Caki2 (cell line): ENCODE measurements around the gene SORCS2. TPM values are rescaled to one million over a fixed set of nuclear protein-coding genes. Genes with fewer than 3 reads are reported as not detected.

Experiments
- DNase-seq: peaks from one replicate; pipeline ENCODE4 v3.0.0-alpha.2; 2015; ENCODE audit warnings: low read depth
- in situ Hi-C: cut with HindIII; loops from 2 replicates; pipeline ENCODE4 v1.10.0; 2016; ENCODE audit warnings: low sequenced_read_pairs, low pct_unique_long_range_greater_than_20kb, mixed read lengths
- total RNA-seq: library from RNA; depleted of rRNA; stranded (reverse); fragments of >200 nt; shearing (Covaris generic); gene quantifications from 2 replicates; pipeline ENCODE4 v1.2.3, GENCODE V29; 2014; ENCODE audit warnings: low replicate concordance

The SORCS2 gene
- total RNA-seq, 1 experiment from 2014 or later, result 1.4 TPM

DNA sequence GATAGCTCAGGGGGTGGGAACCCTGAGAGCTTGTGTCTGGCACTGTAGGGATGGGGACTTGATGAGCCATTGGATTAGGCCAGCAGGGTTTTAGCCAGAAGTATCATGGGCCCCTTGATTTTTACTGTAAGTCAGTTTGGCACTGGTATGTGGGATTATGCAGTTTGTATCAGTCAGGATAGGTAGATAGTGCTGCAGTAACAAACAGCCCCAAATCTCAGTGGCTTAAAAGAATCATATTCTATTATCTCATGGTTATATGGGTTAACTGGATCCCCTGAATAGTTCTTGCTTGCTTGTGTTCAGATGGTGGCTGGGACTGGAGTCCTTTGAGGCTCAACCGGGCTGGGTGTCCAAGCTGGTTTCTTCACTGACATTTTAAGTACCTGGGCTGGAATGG lies 56.5 kb downstream of the SORCS2 start:
- DNase-seq, result no peak
- in situ Hi-C loops, result no loop called here

DNA sequence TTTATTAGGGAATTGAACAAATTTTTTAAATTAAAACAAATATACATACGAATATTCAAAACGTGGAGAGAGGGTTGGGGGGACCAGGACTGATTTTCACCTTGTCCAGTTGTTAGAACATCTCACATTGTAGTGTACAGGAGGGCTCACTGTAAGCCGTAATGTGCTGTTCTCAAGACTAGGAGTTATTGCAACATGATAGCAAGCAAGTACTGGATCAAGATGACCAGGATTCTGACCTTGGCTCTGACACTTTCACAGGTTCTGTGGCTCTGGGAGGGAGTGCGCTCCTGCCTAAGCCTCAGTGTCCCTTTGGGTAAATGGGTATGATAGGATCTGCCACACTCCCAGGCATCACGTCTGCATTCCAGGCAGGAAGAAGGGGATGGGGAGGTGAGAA lies 59.0 kb downstream of the SORCS2 start:
- in situ Hi-C loops, result no loop called here
- DNase-seq, result no peak

DNA sequence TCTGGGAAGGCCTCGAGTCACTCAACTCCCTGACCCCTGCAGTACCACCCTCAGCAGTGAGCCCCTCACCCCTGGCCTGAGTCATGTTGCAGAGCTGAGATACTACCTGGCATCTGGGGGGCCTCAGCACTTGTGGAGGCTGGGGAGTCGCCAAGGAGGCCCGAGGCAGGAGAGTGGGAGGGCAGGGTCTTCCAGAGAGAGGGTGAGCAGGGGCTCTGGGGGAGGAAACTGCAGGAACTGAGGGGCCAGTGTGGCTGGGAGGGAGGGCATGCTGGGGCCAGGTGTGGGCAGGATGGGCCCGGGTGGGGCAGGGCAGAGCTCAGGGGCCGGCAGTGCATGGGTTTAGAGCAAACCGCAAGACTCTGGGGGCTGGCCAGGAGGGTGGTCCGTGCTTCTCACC lies 59.7 kb downstream of the SORCS2 start:
- in situ Hi-C loops, result no loop called here

DNA sequence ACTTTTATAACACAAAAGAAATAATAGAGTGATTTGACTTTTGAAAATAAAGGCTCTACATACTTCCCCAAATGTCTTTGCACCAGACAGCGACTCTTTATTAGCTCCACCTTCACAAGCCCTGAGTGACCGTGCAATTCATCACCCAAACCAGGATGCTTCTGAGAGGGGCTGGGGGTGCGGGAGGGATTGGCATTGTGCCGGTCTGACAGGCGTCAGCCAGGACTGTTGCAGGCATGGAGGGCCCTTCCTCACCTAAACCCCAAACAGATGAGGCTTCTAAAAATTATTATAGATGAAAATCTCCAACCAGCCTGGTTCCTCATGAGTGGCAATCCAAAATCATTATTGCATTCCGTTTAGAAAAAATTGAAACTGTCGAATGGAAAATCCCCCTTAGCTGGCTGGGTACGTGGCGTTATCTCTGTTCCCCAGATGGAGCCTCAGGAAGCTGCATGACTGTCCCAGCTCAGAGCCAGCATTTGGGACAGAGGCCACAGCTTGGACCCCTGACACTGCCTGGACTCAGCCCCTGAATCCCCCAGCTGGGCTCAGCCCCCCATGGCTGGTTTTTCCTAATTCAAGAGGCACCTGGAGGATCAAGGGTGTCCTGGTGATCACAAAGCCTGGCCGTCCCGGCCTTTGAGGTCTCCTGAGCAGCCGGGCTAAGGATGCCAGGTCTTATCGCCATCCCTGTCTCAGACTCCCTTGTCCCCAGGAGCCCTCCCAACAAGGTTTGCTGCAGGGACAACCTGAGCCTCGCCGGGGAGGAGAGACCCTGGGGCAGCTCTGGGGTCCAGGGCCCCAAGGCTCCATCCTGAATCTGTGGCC lies 60.4 kb downstream of the SORCS2 start:
- DNase-seq, result no peak
- in situ Hi-C loops, result no loop called here

More for the DNA sequence above, 59.7 kb downstream of the SORCS2 start:
- DNase-seq, result no peak

DNA sequence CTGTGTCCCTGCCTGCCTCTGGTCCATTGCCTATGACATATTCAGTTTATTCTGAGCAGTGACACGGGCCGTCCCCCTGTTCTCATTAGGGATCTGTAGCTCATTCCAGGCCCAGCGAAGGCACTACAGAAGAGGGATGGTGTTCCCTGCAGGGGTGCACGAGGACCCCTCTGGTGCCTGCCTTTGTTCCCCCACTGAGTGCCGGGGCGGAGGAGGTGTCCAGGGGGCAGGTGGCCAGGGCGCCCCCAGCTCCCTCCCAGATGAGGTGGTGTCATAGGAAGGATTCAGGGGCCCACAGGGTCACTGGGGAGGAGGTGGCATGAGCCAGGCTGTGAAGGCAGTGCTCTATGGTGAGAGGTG lies 61.0 kb downstream of the SORCS2 start:
- no peak for DNase-seq
- in situ Hi-C loops, result no loop called here

DNA sequence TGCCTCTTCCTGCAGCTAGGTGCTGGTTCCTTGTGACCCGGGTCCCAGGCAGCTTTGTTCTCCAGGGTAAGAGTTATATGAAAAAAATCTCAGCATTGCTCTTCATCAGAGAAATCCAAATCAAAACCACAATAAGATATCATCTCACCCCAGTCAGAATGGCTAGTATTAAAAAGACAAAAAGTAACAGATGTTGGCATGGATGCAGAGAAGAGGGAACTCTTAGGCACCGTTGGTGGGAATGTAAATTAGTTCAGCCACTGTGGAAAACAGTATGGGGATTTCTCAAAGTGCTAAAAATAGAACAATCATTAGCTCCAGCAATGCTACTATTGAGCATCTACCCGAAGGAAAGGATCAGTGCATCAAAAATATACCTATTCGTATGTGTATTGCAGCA lies 61.5 kb downstream of the SORCS2 start:
- in situ Hi-C loops, result no loop called here
- DNase-seq, result no peak

DNA sequence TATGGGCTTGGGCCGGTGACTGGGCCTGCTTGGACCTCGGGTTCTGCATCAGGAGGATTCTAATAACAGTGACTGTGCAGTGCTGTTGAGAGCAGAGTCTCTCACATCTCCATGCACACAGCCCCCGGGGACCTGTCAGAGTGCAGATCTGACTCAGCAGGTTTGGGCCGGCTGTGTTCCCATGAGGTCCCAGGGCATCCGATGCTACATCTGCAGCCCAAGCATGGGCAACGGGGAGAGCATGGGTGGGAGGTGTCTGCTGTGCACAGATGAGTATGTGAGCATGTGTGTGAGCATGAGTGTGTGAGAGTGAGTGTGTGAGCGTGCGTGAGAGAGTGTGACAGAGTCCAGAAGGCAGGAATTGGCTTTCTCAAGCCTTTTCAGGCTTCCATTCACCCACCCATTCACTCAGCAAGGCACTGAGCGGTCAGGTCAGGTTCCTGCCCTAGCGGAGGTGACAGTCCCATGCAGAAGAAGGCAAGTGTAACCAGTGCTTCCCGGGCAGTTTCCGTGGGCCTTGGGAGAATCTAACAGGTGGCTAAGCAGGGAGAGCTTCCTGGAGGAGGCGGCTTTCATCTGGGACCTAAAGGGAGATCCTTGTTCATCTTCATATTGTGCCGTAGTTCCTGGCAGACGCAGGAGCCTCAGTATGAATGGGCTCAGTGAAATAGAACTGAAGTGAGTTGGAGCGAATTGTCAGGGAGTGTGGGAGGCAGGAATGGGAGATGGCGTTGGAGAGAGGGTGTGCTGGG lies 62.6 kb downstream of the SORCS2 start:
- in situ Hi-C loops, result no loop called here
- DNase-seq, result no peak

DNA sequence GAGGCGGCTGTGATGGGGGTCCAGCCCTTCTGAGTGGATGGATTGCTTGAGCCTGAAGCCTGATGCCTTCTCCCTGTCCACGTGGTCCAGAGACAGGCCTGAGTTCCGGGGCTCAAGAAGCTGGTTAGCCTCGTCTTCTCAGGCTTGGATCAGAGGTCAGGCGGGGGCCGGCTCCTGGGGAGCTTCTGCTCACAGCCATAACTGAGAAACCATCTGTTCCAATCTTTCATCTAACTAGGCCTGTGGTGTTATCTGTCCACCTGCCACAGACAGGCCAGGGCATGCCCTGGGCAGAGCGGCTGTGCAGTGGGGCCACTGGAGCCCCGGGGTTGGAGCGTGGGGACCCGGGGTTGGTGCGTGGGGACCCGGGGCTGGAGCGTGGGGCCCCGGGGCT lies 63.1 kb downstream of the SORCS2 start:
- in situ Hi-C loops, result no loop called here

DNA sequence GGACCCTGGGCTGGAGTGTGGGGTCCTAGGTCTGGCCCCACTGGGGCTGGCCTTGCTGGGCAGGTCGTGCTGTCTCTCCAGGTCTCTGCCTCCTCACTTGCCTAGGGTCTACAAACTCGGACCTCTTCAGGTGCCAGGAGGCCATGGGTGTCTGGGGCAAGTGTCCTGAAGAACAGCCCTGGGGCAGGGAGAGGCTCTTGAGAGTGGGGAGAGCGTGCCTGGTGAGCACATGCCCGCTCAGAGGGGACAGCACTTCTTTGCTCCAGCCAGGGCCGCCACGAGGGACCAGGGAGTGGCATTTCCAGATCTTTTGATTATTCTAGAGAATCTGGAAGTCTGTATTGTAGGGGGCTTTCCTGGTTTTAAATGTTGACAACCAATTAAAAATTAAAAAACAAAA lies 63.7 kb downstream of the SORCS2 start:
- in situ Hi-C loops, result no loop called here

More for the DNA sequence above, 63.1 kb downstream of the SORCS2 start:
- DNase-seq, result no peak

DNA sequence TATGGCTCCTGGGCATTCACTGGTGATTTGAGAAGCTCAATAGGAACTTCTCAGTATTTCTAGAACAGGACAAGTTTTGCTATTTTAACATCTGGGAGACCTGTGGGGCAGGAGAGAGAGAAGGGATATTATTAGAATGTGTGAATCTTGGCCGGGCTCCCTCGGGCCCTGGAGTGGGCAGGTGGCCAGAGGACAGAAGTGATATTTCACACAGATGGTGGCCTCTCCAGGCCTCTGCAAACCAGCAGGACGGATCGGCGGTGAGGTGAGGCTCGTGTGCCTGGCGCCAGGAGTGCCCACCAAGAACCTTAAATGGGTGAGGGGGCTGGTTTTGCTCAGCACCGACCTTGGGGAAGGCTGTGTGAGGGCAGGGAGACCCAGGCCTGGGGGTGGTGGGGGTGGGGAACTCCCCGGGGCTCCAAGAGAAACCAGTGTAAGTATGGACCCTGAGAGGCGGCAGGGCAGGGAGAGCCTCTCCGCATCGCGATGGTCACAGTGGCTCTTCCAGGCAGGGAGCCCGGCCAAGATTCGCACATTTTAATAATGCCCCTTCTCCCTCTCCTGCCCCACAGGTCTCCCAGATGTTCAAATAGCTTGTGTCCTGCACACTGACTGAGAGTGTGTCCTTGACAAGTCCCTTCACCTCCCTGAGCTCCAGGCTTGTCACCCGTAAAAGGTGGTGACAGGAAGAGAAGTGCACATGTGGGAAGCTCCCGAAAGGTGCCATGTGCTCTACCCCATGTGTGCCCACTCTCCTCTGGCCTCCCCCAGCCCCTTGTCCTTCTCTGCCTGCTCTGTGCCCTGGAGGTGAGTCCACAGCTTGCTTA lies 64.9 kb downstream of the SORCS2 start:
- in situ Hi-C loops, result no loop called here
- DNase-seq, result no peak

More for the DNA sequence above, 63.7 kb downstream of the SORCS2 start:
- no peak for DNase-seq

DNA sequence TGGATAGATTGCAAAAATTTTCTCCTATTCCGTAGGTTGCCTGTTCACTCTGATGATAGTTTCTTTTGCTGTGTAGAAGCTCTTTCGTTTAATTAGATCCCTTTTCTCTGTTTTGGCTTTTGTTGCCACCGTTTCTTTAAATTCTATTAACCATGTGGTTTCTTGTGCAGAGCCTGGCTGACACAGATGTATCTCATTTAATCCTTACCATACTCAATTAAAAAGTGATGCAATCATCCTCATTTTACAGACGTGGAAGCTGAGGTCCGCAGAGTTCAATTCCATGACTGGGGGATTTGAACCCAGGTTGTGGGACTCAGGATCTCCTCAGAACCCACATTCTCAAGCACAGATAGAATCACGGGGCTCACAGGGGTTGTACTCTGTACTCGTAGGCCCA lies 66.7 kb downstream of the SORCS2 start:
- no peak for DNase-seq
- in situ Hi-C loops, result no loop called here

DNA sequence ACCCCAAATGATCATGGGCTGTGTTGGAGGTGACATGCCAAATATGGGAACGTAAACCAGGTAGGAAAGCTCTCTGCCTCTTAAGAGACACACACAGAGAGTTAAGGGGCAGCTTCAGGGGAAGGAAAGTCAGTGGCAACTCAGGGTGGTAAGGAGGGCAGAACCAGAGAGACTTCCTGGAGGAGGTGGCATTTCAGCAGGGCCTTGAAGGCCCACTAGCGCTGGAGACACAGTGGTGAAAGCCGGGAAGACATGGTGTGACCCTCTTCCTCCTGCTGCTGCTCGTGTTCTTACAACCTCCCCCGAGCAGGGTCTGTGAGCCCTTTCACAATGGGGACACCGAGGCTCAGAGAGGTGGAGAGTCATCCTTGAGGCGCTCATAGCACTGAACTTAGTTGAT lies 68.2 kb downstream of the SORCS2 start:
- DNase-seq, result no peak
- in situ Hi-C loops, result no loop called here

DNA sequence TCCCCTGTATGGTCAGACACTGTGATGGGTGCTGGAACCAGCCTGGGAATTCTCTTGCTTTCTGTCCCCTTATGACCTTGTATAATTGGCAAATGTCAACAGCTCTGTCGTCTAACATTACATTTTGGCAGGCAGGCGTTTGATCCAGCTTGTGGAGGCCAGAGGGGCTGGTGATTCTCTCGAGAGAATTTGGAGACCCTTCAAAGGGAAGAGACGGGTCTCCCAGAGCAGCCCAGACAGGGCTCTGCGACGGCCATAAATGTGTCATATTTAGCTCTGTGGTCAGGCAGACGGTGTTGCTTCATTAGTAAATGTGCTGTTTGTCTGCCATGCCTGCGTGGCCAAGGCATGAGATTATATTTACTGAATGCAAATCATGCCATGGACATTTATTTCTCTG lies 68.7 kb downstream of the SORCS2 start:
- in situ Hi-C loops, result no loop called here
- DNase-seq, result no peak

DNA sequence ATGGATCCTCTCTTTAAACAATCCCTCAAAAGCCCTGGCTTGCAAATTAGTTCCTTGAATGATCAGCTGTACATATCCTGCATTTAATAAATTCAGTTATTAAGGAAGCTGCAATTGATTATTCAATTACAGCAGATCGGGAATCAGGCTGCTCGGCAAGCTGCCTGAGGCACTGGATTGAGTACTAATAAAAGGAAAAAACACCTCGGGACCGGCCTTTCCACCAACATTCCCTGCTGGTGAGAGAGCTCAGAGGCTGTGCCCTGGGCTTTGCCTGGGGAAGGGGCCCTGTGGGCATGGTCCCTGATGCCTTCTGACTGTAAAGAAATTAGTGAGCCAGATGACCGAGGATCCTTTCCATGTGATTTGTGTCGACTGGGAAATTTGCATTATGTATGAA lies 69.2 kb downstream of the SORCS2 start:
- in situ Hi-C loops, result no loop called here
- no peak for DNase-seq

DNA sequence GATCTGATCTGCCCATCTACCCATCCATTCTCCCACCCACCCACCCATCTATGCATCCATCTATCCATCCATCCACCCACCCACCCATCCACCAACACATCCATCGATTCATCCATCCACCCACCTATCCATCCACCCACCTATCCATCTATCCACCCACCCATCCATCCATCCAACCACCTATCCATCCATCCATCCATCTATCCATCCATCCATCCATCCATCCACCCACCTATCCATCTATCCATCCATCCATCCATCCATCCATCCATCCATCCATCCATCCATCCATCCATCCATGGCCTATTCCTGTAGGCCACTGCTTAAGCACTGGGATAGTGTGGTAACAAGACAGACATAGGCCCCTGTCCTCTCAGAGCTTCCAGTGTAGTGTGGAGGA lies 69.8 kb downstream of the SORCS2 start:
- DNase-seq, result no peak
- in situ Hi-C loops, result no loop called here

DNA sequence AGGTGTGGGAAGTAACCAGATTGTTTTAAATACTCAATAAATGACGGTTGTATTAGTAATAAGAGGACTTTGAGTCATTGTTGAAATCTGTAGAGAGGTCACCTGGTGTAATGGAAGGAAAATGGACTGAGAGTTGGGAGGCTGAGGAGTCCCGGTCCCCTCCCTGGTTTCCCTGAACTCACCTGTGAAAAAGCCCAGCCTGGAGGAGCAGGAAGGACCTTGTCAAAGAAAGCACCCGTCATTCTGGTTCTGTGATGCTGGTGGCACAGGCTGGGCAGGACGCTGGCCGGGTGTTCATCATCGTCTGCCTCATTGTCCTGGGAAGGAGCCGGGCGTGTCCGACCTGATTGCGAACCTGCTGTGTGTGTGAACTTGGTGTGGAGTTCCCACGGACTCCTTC lies 70.8 kb downstream of the SORCS2 start:
- DNase-seq, result no peak
- in situ Hi-C loops, result no loop called here

DNA sequence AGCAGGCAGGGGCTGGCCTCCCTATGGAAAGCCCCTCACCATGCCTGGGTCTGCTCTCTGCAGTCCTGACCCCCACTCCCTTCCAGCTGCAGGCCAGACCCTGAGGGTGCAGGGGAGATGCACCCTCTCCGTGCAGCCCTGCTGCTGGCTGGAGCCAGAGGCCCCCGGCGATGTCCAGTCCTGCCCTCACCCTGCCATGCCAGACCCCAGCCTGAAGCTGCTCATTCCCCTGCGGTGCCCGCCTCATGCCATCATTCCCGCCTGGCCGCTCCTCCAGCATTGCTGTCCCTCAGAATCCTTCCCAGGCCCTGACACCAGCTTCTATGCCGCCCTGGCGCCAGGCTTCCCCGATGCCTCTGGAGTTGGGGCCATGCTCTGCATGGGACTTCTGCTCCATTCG lies 72.4 kb downstream of the SORCS2 start:
- DNase-seq, result no peak
- in situ Hi-C loops, result no loop called here

DNA sequence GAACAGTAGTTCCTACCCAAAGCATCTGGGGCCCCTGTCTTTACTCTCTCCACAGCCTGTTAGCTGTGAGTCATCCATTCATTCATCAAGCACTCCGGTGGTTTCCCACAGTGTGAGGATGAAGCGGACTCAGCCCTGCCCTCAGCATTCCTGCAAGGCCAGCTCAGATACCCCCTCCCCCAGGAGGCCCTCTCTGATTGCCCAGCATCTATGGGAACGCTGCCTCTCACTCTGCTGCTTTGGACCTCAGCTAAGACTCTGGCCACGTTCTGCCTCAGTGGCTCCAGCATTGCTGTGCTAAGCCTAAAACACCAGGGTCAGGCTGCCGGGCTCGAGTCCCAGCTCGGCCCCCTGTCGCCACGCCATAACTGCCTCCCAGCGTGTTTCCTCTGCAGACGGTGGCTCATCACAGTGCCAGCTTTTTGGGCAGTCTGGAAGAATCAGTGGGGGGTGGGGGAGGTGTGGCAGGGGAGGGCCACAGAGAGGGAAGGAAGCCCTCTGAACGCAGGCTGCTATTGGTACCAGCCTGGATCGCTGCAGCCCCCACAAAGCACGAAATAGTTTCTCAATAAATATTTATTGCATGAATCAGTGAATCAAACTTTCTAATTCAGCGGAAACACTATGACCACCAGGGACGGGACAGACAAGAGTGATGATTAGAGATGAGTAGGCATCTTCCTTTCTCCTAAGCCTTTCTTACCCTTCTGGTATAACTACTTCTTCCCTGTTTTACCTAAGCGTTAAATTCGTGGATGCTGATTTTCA lies 74.4 kb downstream of the SORCS2 start:
- DNase-seq, result peak; percentile 60
- in situ Hi-C loops, result no loop called here
